GM10248 (cell line): ENCODE measurements around the gene ADCY10.
"Not testable (repeated sequence)": the region's sequence is repeated elsewhere in the genome, so short reads cannot be mapped to it uniquely, and the experiment has no call there.

Experiments
- CTCF ChIA-PET: fragments of 300-600 bp; sonication (Branson Sonifier 250); formaldehyde crosslinking; extraction: SDS; loops from one replicate; lab custom pipeline; 2021; ENCODE audit warnings: antibody characterized with exemption; lab: Yijun Ruan, JAX
- POLR2A ChIA-PET: fragments of 350-650 bp; sonication (Branson Sonifier 250); formaldehyde crosslinking; extraction: SDS; loops from one replicate; lab custom pipeline; 2020; ENCODE audit warnings: antibody characterized with exemption; lab: Yijun Ruan, JAX
- DNase-seq: peaks from one replicate; pipeline ENCODE4 v3.0.0; 2012; ENCODE audit errors: extremely low spot score
- TF ChIP-seq, protein P1 (sequence below): IDR thresholded peaks from 2 replicates; pipeline ENCODE4 v1.5.1; 2012; ENCODE audit warnings: mild to moderate bottlenecking, low read depth; ENCODE audit errors: extremely low read depth, missing control alignments, control extremely low read depth

The ADCY10 gene

DNA sequence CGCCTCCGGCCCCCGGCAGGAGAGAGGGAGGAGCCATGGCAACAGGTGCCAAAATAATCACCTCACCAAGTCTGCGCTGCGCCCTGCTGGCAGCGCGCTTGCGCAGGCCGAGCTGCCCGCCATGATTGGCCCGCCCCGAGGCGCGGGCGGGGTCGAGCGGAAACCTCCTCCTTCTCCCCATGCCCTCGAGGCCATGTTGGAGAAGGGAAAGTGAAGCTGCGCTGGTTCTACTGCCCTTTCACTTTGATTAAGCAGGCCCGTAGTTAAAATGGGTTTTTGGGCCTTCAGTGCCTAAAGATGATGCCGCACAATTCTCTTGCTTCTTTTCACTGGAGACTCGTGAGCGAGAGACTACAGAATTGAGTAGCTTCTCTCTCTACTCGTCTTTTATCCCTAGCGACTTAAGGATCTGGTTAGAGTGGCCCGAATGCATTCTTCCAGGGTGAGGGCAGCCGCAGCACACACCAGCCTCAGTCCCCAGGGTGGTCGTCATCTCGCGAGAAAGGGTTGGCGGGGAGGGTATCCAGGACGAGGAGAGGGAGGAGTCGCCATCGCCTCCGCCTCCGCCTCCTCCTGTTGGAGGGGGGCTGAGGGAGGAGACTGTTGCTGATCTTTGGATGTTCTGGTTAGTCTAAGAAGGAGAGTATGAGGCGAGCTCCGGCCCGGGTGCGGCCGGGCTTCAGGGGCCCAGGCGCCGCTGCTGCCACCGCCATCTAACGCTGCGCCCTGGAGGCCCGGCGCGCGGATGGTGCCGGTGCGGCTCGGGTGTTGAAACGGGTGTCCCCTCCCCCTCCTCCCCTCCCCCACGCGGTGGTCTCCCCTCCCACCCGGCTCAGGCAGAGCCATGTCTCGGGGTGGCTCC lies 22.4 kb upstream of the ADCY10 start, which contains the start of gene DCAF6:
Gene DCAF6 (plus strand): TSS at position 616 of the 862 bp plus-strand sequence. CDS start 229 bp downstream, at position 845.
- TF ChIP-seq, protein P1, sequence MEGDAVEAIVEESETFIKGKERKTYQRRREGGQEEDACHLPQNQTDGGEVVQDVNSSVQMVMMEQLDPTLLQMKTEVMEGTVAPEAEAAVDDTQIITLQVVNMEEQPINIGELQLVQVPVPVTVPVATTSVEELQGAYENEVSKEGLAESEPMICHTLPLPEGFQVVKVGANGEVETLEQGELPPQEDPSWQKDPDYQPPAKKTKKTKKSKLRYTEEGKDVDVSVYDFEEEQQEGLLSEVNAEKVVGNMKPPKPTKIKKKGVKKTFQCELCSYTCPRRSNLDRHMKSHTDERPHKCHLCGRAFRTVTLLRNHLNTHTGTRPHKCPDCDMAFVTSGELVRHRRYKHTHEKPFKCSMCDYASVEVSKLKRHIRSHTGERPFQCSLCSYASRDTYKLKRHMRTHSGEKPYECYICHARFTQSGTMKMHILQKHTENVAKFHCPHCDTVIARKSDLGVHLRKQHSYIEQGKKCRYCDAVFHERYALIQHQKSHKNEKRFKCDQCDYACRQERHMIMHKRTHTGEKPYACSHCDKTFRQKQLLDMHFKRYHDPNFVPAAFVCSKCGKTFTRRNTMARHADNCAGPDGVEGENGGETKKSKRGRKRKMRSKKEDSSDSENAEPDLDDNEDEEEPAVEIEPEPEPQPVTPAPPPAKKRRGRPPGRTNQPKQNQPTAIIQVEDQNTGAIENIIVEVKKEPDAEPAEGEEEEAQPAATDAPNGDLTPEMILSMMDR = no peak
- ChIA-PET POLR2A (interaction anchor here (1.2 to 1.6 kb wide), 2 partner anchors 9 to 13 kb away, joined by 3 to 4 read pairs; no protein-coding TSS in a partner anchor), CTCF (interaction anchor here (1.0 to 2.8 kb wide), 4 partner anchors 12 to 146 kb away, joined by 3 to 8 read pairs (median 3); no protein-coding TSS in a partner anchor)
- peak; percentile 98 for DNase-seq

GRCh38 chr1:167935216-167936067 lies 21.5 kb upstream of the ADCY10 start:
- ChIA-PET CTCF (interaction anchor here (1.0 to 2.8 kb wide), 3 partner anchors 20 to 147 kb away, joined by 3 to 8 read pairs (median 3); no protein-coding TSS in a partner anchor), POLR2A (interaction anchor here (1.2 to 1.6 kb wide), 2 partner anchors 8 to 12 kb away, joined by 3 to 4 read pairs; no protein-coding TSS in a partner anchor)
- TF ChIP-seq, protein P1 = no peak
- DNase-seq = peak; percentile 19

DNA sequence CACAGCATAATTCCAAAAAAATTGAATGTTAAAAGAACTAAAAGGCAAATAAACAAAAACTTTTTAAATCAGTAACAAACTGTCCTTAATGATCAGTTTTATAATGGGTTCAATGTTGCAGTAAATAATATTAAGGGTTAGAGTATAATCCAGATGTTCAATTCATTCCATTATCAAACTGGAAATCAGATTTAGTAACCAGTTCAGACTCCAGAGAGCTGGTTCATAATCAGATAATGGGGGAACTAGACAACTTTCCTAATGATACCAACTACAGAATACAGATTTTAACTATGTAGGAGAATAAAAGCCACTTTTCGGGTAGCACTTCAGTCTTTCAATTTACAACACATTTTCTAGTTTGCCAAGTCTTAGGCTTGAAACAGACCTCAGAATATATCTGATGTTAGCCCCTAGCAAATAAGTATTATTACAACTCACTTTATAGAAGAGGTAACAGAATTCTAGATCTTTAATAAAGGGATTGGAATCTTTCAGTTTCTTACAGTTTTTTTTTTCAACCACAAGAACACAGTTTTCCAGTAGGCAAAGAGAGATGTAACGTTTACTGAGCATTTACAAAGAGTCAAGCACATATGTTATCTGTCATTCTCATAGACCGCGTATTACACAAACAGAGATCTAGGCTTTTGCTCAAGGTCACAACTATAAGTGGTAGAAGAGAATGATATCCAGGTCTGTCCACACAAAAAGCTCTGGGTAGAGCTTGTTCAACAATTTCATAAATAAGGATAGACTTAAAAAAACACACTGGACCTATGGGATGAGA lies 20.7 kb upstream of the ADCY10 start:
- DNase-seq = no peak
- CTCF ChIA-PET = interaction anchor here (1.0 to 2.8 kb wide), 3 partner anchors 19 to 148 kb away, joined by 3 to 8 read pairs (median 6); no protein-coding TSS in a partner anchor
- POLR2A ChIA-PET = no interaction called here
- TF ChIP-seq, protein P1 = no peak

GRCh38 chr1:167933788-167934187 lies 19.9 kb upstream of the ADCY10 start:
- DNase-seq = no peak
- ChIA-PET CTCF (interaction anchor here (1.0 kb wide), 1 partner anchor 148 kb away, joined by 6 read pairs; no protein-coding TSS in a partner anchor), POLR2A (no interaction called here)
- TF ChIP-seq, protein P1 = no peak

GRCh38 chr1:167929725-167930124 lies 15.8 kb upstream of the ADCY10 start:
- POLR2A ChIA-PET = no interaction called here
- DNase-seq = no peak
- CTCF ChIA-PET = interaction anchor here (2.3 kb wide), 1 partner anchor 8 kb away, joined by 9 read pairs; no protein-coding TSS in a partner anchor
- TF ChIP-seq, protein P1 = no peak

- POLR2A ChIA-PET = not testable (repeated sequence)
- CTCF ChIA-PET = interaction anchor here (1.7 kb wide), 1 partner anchor 9 kb away, joined by 4 read pairs; no protein-coding TSS in a partner anchor
These were observed 15.0 kb upstream of the ADCY10 start for GRCh38 chr1:167928919-167929318.

More at GRCh38 chr1:167928919-167929318, 15.0 kb upstream of the ADCY10 start:
- not testable (repeated sequence) for DNase-seq
